Cardiac fibroblast (primary cell): ENCODE data around the gene SNORC.
"Not testable (repeated sequence)": the region's sequence is repeated elsewhere in the genome, so short reads cannot be mapped to it uniquely, and the experiment has no call there.

ENCODE experiments used
- DNase-seq, 2 donors: peaks; one replicate each; pipeline versions ENCODE4 v3.0.0 to v3.0.0-alpha.2; 2010; ENCODE audit warnings: low read depth in 2 of 2
- H3K4me3 ChIP-seq, 2 donors: replicated peaks in 1 of 2; 1 replicate in 1 of 2; 2 replicates in 1 of 2; pipeline ENCODE4 v1.5.1; 2011; ENCODE audit warnings: low read depth in 2 of 2, low read length in 2 of 2, mild to moderate bottlenecking in 2 of 2, moderate library complexity in 1 of 2
- TF ChIP-seq, protein P1 (sequence below): IDR thresholded peaks from one replicate; pipeline ENCODE4 v1.5.1; 2011; ENCODE audit warnings: low read depth, mild to moderate bottlenecking, low read length, inconsistent platforms

SNORC gene

DNA sequence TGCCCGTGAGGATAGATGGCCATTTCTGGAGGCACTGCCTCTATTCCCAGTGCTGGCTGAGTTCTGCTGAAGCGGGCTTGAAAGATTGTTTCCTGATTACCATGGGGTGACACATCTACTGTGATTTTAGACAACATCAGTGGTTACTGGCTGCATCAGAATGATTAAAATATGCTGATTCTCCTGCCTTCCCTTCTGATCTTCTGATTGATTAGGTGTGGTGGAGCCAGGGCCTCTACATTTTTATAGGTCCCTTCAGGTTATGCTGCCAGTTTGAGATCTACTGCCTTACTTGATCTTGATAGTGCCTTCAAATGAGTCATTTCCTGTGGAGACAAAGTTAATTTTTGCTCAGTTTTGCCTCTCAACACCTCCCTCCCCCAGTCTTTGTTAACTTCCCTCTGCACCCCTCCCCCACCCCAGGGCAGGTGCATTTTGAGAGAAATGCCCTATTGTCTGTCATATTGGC is 31.6 kb upstream of the SNORC start:
- TF ChIP-seq, protein P1, sequence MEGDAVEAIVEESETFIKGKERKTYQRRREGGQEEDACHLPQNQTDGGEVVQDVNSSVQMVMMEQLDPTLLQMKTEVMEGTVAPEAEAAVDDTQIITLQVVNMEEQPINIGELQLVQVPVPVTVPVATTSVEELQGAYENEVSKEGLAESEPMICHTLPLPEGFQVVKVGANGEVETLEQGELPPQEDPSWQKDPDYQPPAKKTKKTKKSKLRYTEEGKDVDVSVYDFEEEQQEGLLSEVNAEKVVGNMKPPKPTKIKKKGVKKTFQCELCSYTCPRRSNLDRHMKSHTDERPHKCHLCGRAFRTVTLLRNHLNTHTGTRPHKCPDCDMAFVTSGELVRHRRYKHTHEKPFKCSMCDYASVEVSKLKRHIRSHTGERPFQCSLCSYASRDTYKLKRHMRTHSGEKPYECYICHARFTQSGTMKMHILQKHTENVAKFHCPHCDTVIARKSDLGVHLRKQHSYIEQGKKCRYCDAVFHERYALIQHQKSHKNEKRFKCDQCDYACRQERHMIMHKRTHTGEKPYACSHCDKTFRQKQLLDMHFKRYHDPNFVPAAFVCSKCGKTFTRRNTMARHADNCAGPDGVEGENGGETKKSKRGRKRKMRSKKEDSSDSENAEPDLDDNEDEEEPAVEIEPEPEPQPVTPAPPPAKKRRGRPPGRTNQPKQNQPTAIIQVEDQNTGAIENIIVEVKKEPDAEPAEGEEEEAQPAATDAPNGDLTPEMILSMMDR, result no peak
- DNase-seq, result peak in 1 of 2 donors; percentile 20
- H3K4me3 ChIP-seq, result no peak overlapping the region

DNA sequence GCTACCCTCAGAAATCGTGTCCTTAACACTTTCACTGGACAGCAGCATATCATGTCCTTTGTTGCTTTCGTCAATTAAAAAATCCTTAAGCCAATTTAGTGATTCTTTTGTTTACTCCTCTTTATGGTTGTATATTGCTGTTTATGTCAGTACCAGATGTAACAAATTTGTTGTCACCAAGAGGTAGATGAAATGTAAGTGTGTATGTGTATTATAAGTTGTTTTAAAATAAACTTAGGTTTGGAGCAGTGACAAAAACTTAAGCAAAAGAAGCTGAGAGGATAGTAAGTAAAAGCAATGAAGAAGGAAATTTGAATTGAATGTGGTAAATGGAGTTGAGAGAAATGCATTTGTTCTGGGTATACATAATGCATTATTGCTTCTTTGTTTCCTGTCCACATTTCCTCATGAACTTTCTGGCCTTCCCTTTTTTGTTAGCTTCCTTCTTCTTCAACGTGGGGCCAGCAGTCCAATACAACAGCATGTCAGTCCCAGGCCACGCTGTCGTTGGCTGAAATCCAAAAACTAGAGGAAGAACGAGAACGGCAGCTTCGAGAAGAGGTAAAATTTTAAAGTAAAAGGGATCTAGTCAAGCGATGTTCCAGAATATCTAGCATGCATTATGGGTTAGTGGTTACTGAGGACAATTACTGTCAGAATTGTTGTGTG is 30.5 kb upstream of the SNORC start:
- TF ChIP-seq, protein P1, result no peak
- DNase-seq, result peak in 1 of 2 donors; percentile 23
- H3K4me3 ChIP-seq, result no peak overlapping the region

DNA sequence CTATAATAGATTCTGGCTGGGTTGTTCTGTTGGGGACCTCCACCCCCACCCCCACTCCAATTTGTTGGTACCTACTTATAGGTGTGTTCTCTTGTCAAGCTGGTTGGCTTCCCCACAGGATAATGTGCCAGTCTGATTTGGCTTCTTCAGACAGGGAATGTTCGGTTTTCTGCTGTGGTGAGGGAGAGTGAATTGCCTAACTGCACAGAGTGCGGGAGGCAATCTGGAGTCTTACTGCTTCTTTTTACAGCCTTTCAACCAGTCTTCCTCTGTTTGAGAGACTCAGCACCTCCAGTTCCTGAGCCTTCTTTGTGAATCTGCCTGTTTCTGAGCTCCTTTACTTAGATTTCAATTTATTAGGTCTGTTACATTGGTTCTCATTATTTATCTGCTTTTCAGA is 27.4 kb upstream of the SNORC start:
- no peak for DNase-seq
- TF ChIP-seq, protein P1, result no peak
- H3K4me3 ChIP-seq, result no peak overlapping the region

DNA sequence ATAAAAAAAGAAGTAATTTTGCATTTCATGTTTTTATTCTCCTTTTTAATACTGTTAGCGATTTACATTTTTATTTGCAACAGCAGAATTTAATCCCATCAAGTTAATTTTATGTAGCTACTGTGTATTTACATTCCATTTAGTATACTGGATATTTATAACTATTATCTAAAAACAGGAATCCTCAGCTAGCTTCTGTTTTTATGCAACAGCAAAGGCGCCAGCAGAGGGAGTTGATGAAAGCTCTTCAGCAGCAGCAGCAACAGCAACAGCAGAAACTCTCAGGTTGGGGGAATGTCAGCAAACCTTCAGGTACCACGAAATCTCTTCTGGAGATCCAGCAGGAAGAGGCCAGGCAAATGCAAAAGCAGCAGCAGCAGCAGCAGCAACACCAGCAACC is 26.2 kb upstream of the SNORC start:
- H3K4me3 ChIP-seq, result no peak overlapping the region
- no peak for DNase-seq
- TF ChIP-seq, protein P1, result no peak

DNA sequence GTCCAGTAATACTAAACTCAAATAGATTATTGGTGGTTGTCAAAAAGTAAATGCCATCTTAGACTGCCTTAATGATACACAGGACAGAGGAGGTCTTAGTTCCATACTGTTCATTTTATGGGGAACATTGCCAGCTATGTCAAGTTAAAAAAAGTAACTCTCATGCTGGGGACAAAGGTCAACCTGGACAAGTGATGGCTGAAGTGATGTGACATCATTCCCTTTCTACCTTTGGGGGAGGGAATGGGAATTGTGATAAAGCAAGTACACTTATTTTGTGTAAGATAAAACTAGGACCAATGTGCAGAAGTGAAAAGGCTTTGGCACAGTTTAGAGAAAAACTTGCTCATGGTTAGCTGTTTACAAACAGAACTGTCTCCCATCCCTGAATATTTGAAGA is 24.0 kb upstream of the SNORC start:
- H3K4me3 ChIP-seq, result no peak overlapping the region
- DNase-seq, result no peak
- TF ChIP-seq, protein P1, result no peak

DNA sequence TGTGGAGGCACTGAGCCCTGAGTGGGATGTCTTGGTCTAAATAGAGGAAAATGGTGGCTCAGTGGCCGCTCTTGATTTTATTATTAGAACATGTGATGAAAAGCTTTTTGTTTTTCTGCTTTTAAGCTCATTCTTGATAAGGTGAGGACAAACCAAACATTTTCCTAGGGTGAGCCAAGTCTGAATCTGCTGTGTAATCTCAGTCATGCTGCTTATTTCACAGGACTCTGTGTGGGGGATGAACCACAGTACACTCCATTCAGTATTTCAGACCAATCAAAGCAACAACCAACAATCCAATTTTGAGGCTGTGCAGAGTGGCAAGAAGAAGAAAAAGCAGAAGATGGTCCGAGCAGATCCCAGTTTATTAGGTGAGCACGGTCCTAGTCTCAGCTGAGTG is 20.0 kb upstream of the SNORC start:
- H3K4me3 ChIP-seq, result no peak overlapping the region
- no peak for DNase-seq
- TF ChIP-seq, protein P1, result no peak

DNA sequence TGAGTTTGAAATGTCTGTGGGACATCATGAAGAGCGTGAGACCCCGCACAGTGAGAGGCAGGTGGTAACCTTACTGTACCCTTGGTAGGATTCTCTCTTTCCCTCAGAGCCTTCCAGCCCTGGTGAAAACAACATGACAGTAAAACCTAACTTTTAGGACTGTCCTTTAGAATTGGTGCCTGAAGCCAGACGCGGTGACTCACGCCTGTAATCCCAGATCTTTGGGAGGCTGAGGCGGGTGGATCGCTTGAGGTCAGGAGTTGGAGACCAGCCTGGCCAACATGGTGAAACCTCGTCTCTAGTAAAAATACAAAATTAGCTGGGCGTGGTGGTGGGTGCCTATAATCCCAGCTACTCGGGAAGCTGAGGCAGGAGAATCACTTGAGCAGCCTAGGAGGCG is 18.0 kb upstream of the SNORC start:
- not testable (repeated sequence) for H3K4me3 ChIP-seq, DNase-seq
